PFSK-1 (cell line): ENCODE results near the gene SLC4A3.

Experiments used
- FOXP2 ChIP-seq: optimal IDR thresholded peaks from 2 replicates; pipeline ENCODE3; 2011; ENCODE audit warnings: borderline replicate concordance, control low read depth, inconsistent platforms; ENCODE audit not compliant: insufficient read depth; ENCODE audit errors: extremely low read length, extremely low read depth
- POLR2AphosphoS5 ChIP-seq: IDR thresholded peaks from 2 replicates; pipeline ENCODE4 v1.6.1; 2012; ENCODE audit warnings: low read depth, mild to moderate bottlenecking, control low read depth, low read length, moderate library complexity
- SIN3A ChIP-seq: IDR thresholded peaks from 2 replicates; pipeline ENCODE4 v1.6.1; 2012; ENCODE audit warnings: mild to moderate bottlenecking, low read length, moderate library complexity, borderline replicate concordance; ENCODE audit not compliant: insufficient read depth
- TF ChIP-seq, protein P1 (sequence below), 2 experiments: IDR thresholded peaks; 2 replicates each; pipeline versions ENCODE4 v1.6.1 to v1.8.0; 2011 to 2012; ENCODE audit warnings: low read depth in 2 of 2, low read length in 2 of 2, control low read depth in 1 of 2, inconsistent platforms in 1 of 2, mild to moderate bottlenecking in 1 of 2, moderate library complexity in 1 of 2; ENCODE audit not compliant: insufficient read depth in 1 of 2

- TF ChIP-seq, protein P1, sequence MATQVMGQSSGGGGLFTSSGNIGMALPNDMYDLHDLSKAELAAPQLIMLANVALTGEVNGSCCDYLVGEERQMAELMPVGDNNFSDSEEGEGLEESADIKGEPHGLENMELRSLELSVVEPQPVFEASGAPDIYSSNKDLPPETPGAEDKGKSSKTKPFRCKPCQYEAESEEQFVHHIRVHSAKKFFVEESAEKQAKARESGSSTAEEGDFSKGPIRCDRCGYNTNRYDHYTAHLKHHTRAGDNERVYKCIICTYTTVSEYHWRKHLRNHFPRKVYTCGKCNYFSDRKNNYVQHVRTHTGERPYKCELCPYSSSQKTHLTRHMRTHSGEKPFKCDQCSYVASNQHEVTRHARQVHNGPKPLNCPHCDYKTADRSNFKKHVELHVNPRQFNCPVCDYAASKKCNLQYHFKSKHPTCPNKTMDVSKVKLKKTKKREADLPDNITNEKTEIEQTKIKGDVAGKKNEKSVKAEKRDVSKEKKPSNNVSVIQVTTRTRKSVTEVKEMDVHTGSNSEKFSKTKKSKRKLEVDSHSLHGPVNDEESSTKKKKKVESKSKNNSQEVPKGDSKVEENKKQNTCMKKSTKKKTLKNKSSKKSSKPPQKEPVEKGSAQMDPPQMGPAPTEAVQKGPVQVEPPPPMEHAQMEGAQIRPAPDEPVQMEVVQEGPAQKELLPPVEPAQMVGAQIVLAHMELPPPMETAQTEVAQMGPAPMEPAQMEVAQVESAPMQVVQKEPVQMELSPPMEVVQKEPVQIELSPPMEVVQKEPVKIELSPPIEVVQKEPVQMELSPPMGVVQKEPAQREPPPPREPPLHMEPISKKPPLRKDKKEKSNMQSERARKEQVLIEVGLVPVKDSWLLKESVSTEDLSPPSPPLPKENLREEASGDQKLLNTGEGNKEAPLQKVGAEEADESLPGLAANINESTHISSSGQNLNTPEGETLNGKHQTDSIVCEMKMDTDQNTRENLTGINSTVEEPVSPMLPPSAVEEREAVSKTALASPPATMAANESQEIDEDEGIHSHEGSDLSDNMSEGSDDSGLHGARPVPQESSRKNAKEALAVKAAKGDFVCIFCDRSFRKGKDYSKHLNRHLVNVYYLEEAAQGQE (IDR thresholded peaks at IDR 0.05; ENCODE audit: insufficient read depth in 1 of 2, low read depth in 2 of 2, low read length in 2 of 2) = no peak
- TF ChIP-seq SIN3A (no peak), POLR2AphosphoS5 (no peak), FOXP2 (no peak)
Measured at GRCh38 chr2:219591091-219591490, 36.3 kb upstream of the SLC4A3 start.
